GM19043 (cell line): ENCODE data around the gene BDH1.
"Not testable (repeated sequence)": the region's sequence is repeated elsewhere in the genome, so short reads cannot be mapped to it uniquely, and the experiment has no call there.

ENCODE experiments used
- ATAC-seq: cut with Tn5 transposase; IDR thresholded peaks from one replicate; pipeline ENCODE4 v1.9.1; 2021; ENCODE audit warnings: low read depth; ENCODE audit not compliant: unreplicated experiment

BDH1 gene

GRCh38 chr3:197491478-197491877 lies 64.3 kb downstream of the BDH1 start:
- ATAC-seq = no peak

- ATAC-seq = no peak
Measured at GRCh38 chr3:197490098-197491058, 65.4 kb downstream of the BDH1 start.

DNA sequence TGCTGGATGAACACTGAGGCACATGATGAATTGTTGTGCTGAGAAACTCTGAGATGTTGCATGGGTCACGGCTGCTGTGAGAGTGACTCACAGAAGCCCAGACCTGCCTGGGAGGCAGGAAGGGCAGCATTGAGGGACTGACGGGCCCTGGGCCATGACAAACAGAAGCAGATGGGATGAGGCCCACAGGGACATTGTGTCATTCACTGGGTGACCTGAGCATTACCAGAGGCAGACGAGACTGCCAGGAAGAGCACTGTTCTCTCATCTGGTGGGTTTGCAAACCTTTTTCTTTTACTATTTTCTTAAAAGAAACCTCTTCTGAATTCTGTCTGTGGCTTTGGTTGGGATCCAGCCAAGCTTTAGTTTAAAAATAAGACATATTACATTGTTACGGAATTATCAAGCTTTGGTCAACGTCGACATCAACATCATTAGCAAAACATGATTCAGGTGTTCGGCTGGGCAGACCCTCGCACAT lies 67.8 kb downstream of the BDH1 start:
- ATAC-seq = no peak

DNA sequence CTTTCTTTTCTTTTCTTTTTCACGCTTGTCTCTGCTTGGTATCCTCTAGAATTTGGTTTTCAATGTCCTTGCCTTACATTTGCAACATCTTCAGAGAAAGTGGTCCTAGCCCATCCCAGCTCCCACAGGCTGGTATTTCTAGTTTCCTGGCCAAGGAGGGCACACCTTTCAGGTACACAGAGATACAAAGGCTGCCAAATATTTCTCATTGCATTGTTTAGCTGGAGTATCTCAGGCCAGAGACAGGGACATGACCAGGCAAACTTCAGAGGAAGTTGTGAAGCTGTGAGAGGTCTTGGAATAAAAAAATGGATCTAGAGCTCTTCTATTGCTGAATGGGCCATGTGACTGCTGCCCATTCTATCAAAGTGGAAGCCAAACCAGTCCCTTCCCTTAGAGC lies 68.9 kb downstream of the BDH1 start:
- no peak for ATAC-seq

- ATAC-seq = no peak
Measured at GRCh38 chr3:197485143-197485542, 70.6 kb downstream of the BDH1 start.

DNA sequence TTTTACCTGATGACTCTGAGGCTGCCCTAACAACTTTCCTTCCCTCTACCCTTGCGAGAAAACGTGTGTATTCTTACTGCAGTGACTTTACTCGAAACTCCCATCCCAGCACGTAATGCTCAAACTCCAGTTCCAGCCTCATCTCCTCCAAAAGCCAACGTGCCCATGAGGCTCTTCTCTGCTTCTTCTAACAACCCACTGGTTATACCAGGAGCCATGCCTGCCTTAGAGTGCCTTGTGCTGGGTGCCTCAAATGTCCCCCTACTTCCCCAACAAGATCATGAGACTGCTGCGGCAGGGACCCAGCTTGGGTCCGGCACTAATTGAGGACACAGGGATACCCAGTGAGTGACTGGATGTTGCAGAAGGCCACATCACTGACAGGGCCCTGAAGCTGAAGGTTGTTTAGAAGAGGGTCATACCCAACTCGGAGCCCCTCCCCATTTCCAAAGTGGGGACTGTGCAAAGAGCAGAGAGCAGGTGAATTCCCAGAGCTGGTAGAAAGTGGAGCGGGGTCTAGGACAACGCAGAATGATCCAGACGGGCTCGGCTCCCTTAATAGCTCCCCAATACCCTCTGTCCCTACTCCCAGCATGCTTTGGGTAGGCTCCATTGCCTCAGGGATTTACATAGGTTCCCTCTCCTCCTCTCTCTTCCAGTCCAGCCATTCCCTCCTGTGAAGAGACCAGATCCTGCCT lies 71.4 kb downstream of the BDH1 start:
- ATAC-seq = no peak

DNA sequence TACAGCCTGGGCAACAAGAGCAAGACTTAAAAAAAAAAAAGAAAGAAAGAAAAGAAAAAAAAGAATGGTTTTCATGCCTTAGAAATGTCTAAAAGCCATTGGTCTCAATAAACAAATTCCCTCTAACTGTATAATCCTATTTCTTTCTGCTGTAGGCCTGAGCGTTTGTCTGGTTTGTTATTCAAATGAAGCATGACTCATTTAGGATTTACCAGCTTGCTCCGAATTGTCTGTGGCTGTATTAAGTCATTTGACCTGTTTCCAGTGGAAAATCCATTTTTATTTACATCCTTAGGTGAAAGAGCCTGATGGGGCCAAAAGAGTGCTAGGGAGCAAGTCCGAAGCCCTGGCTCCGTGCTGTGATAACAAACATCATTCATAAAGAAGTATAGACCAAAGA lies 73.8 kb downstream of the BDH1 start:
- no peak for ATAC-seq

DNA sequence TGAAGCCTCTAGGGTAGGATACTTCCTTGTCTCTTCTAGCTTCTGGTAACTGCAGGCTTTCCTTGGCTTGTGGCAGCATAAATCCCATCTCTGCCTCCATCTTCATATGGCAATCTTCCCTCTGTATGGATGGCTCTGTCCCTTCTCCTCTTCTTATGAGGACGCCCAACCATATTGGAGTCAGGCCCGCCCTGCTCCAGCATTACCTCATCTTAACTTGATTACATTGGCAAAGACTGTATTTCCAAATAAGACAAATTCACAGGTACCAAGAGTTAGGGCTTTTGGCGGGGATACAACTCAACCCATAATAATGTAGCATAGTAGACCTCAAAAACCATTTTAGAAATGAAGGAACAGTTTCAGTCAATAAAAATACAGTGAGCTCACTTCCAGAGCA lies 75.4 kb downstream of the BDH1 start:
- ATAC-seq = no peak

- no peak for ATAC-seq
Measured at GRCh38 chr3:197478746-197479668, 76.8 kb downstream of the BDH1 start.

- ATAC-seq = not testable (repeated sequence)
Measured at GRCh38 chr3:197477816-197478215, 78.0 kb downstream of the BDH1 start.

GRCh38 chr3:197475997-197476525 lies 79.7 kb downstream of the BDH1 start:
- no peak for ATAC-seq

- ATAC-seq = no peak
Measured at GRCh38 chr3:197475514-197475913, 80.3 kb downstream of the BDH1 start.

DNA sequence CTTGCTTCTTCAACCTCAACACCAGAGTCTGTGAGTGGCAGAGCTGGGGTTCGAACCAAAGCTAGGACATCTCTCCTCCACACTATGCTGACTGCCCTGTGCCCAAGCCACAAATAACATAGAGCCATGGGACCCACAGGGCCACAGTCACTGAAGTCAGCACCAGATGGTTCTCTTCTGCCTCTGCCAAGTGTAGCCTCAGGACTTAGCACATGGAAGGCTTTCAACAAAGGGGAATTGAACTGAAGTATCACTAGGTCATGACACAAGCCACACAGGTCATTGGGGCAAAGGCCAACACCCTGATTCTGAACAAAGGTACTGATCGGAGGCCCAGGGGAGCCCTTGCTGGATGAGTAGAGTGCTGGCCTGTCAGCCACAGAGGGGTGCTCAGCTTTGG lies 83.6 kb downstream of the BDH1 start:
- ATAC-seq = no peak

DNA sequence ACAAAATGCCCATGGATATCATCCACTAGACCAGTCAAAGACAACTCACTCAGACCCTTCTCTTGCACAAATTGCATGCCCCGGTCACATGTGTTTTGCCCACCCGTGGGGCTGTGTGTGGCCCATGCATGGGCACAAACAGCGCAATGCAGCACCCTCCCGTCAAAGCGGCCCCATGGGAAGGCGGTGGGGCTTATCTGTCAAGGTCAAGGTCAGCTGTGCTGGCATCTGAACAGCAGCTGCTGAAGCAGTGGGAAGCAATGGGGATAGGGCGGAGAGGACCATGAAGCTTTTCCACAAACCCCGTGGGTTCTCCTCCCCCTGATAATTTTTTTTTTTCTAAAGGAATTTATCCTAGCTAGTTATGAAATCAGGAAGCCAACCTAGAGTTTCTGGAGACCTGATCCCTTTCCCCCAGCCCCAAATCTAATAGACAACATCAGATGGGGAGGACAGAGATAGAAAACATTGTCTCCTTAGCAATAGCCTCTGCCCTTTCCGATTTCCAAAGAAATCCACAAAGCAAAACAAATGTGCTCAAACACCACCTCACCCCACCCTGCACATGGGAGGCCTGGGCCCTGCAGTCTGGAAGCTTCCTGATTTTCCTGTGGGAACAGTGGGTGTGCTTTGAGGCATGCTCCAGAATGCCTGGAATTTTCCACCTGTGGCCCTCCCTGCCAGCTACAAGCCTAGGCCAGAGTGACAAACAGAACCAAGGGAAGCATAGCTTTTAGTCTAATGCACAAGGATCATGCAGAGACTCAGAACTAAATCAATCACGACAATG lies 84.4 kb downstream of the BDH1 start:
- no peak for ATAC-seq

- ATAC-seq = no peak
Measured at GRCh38 chr3:197468866-197469382, 86.8 kb downstream of the BDH1 start.

DNA sequence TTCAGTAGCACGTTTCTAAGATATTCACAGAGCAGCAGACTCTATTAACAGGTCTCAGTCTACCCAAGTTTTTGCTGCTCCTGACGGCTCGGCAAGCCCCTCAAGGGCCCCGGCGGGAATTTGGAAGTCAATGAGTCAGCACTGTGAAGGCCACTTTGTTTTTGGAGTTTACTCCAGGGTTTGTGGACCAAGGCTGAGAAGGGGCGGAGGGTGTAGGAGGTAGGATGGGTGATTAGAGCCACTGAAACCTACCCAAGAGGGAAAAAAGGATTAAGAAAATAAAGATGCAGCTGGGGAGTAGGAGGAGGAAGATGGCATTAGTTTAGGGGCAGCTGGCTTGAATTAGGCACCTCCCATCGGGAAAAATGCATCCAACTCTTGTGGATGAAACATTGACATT lies 87.6 kb downstream of the BDH1 start:
- no peak for ATAC-seq

GRCh38 chr3:197466586-197467399 lies 89.0 kb downstream of the BDH1 start:
- ATAC-seq = no peak

DNA sequence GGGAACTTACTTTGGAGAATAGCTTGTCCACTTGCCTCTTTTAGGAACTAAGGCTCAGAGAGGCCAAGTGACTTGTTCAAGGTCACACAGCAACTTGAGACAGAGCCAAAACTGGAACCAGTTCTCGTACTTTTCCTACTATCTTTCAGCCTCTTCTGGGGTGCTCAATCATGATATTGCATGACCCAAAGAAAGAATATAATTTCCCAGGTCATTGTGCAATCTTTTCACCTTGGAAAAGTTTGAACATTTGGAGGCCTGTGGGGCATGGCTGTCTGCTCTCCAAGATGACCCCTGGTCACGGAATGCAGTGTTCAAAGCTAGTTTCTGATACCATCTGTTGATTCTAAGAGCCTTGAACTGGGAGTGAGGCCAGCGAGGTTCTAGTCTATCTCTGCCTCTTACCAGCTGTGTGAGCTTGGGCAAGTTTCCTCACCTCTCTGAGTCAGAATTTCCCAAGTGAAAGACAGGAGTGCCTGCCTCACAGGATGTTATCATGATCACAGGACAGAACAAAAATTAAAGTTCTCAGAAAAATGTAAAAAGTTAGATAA lies 89.7 kb downstream of the BDH1 start:
- ATAC-seq = no peak
